ENCODE data around the gene RAF1.
"Not testable (repeated sequence)": the region's sequence is repeated elsewhere in the genome, so short reads cannot be mapped to it uniquely, and the experiment has no call there.

RAF1 gene

GRCh38 chr3:12644331-12644937 is 19.5 kb downstream of the RAF1 start:
- H3K27ac ChIP-seq, result no peak overlapping the region
- DNase-seq (ENCODE audit: low read depth, low spot score), result no peak

- no peak overlapping the region for H3K27ac ChIP-seq
- DNase-seq (ENCODE audit: low read depth, low spot score), result no peak
Measured at GRCh38 chr3:12643724-12644123, 20.2 kb downstream of the RAF1 start.

GRCh38 chr3:12643010-12643380 is 20.9 kb downstream of the RAF1 start:
- no peak for DNase-seq (ENCODE audit: low read depth, low spot score)
- no peak overlapping the region for H3K27ac ChIP-seq

GRCh38 chr3:12640853-12641252 is 23.1 kb downstream of the RAF1 start:
- H3K27ac ChIP-seq; DNase-seq (ENCODE audit: low read depth, low spot score): not testable (repeated sequence)

GRCh38 chr3:12638105-12638504 is 25.8 kb downstream of the RAF1 start:
- no peak for DNase-seq (ENCODE audit: low read depth, low spot score)
- no peak overlapping the region for H3K27ac ChIP-seq

GRCh38 chr3:12633108-12633507 is 30.8 kb downstream of the RAF1 start:
- H3K27ac ChIP-seq, result no peak overlapping the region
- DNase-seq (ENCODE audit: low read depth, low spot score), result no peak

GRCh38 chr3:12632523-12632922 is 31.4 kb downstream of the RAF1 start:
- H3K27ac ChIP-seq, result no peak overlapping the region
- DNase-seq (ENCODE audit: low read depth, low spot score), result no peak

- not testable (repeated sequence) for DNase-seq (ENCODE audit: low read depth, low spot score); H3K27ac ChIP-seq
Measured at GRCh38 chr3:12630843-12631242, 33.1 kb downstream of the RAF1 start.

GRCh38 chr3:12630292-12630691 is 33.6 kb downstream of the RAF1 start:
- no peak overlapping the region for H3K27ac ChIP-seq
- DNase-seq (ENCODE audit: low read depth, low spot score), result no peak

GRCh38 chr3:12629560-12629959 is 34.4 kb downstream of the RAF1 start:
- peak overlapping the region; percentile 22 for H3K27ac ChIP-seq
- DNase-seq (ENCODE audit: low read depth, low spot score), result no peak

GRCh38 chr3:12628813-12629212 is 35.1 kb downstream of the RAF1 start:
- no peak overlapping the region for H3K27ac ChIP-seq
- DNase-seq (ENCODE audit: low read depth, low spot score), result no peak

- no peak for DNase-seq (ENCODE audit: low read depth, low spot score)
Measured at GRCh38 chr3:12627370-12627769, 36.5 kb downstream of the RAF1 start.

GRCh38 chr3:12624964-12625363 is 39.0 kb downstream of the RAF1 start:
- not testable (repeated sequence) for H3K27ac ChIP-seq; DNase-seq (ENCODE audit: low read depth, low spot score)

More at GRCh38 chr3:12627370-12627769, 36.5 kb downstream of the RAF1 start:
- no peak overlapping the region for H3K27ac ChIP-seq

GRCh38 chr3:12624056-12624455 is 39.9 kb downstream of the RAF1 start:
- no peak overlapping the region for H3K27ac ChIP-seq
- DNase-seq (ENCODE audit: low read depth, low spot score), result no peak

GRCh38 chr3:12622335-12622734 is 41.6 kb downstream of the RAF1 start:
- no peak for DNase-seq (ENCODE audit: low read depth, low spot score)
- no peak overlapping the region for H3K27ac ChIP-seq

GRCh38 chr3:12620729-12621128 is 43.2 kb downstream of the RAF1 start:
- no peak for DNase-seq (ENCODE audit: low read depth, low spot score)
- H3K27ac ChIP-seq, result no peak overlapping the region

GRCh38 chr3:12620305-12620704 is 43.6 kb downstream of the RAF1 start:
- no peak overlapping the region for H3K27ac ChIP-seq
- DNase-seq (ENCODE audit: low read depth, low spot score), result no peak

- no peak for DNase-seq (ENCODE audit: low read depth, low spot score)
- H3K27ac ChIP-seq, result no peak overlapping the region
Measured at GRCh38 chr3:12618426-12618825, 45.5 kb downstream of the RAF1 start.

GRCh38 chr3:12615266-12615665 is 48.7 kb downstream of the RAF1 start:
- H3K27ac ChIP-seq, result no peak overlapping the region
- no peak for DNase-seq (ENCODE audit: low read depth, low spot score)

- no peak overlapping the region for H3K27ac ChIP-seq
- no peak for DNase-seq (ENCODE audit: low read depth, low spot score)
Measured at GRCh38 chr3:12613250-12613649, 50.7 kb downstream of the RAF1 start.

GRCh38 chr3:12612514-12613226 is 51.2 kb downstream of the RAF1 start:
- no peak overlapping the region for H3K27ac ChIP-seq
- no peak for DNase-seq (ENCODE audit: low read depth, low spot score)

- no peak for DNase-seq (ENCODE audit: low read depth, low spot score)
- H3K27ac ChIP-seq, result no peak overlapping the region
Measured at GRCh38 chr3:12611117-12611516, 52.8 kb downstream of the RAF1 start.

All from epithelial cell of prostate (primary cell).